K562 (cell line): ENCODE data around the gene SNAPC3. TPM values are rescaled to one million over a fixed set of nuclear protein-coding genes. Genes with fewer than 3 reads are reported as not detected.

Experiments used
- ATAC-seq: fragments of 200-7000 bp; cut with Tn5 transposase; 3 replicates; pipeline ENCODE4 v1.9.1; 2020; ENCODE audit warnings: moderate library complexity
- BruUV-seq: library from RNA; stranded (reverse); fragments of 400-500 nt; replicated peaks from 2 replicates; lab custom pipeline; 2021; lab: Mats Ljungman, UMichigan
- CTCF ChIA-PET: fragments of 300-600 bp; formaldehyde crosslinking; extraction: SDS; loops from one replicate; lab custom pipeline; 2021; ENCODE audit warnings: low intra/inter-chr PET ratio; lab: Yijun Ruan, JAX
- POLR2A ChIA-PET: fragments of 300-600, 350-650 bp; sonication (Branson Sonifier 250); formaldehyde crosslinking; extraction: SDS; loops from one replicate; lab custom pipeline; 2021; ENCODE audit warnings: antibody characterized with exemption, inconsistent platforms; lab: Yijun Ruan, JAX
- DNase-seq, 4 experiments: peaks; one replicate each; pipeline versions ENCODE4 v3.0.0 to v3.0.0-alpha.2; 2011 to 2018; ENCODE audit warnings: low spot score in 3 of 4, mixed read lengths in 3 of 4; ENCODE audit errors: extremely low read depth in 1 of 4
- FAIRE-seq: peaks from 2 replicates; lab custom pipeline; 2011; peaks lifted over from hg19 to GRCh38; lab: Jason Lieb, UNC
- H2AFZ ChIP-seq: 2 replicates; pipeline ENCODE4 v1.6.0; 2011; ENCODE audit warnings: low read depth, low read length, control low read depth, inconsistent platforms
- H3K27ac ChIP-seq: fragments of 200-600 bp; 3 replicates; pipeline ENCODE4 v1.8.0; 2011; ENCODE audit warnings: low read depth, mild to moderate bottlenecking, control low read depth, inconsistent platforms, low read length, moderate library complexity, mixed read lengths; ENCODE audit errors: extremely low read depth
- H3K27me3 ChIP-seq, 2 experiments: fragments of 300-600 bp in 1 of 2; 2 replicates in 1 of 2; 3 replicates in 1 of 2; pipeline versions ENCODE4 v1.6.0 to v1.8.0; 2011; ENCODE audit warnings: inconsistent platforms in 2 of 2, low read length in 2 of 2, mild to moderate bottlenecking in 1 of 2, mixed read lengths in 1 of 2, moderate library complexity in 1 of 2; ENCODE audit not compliant: control insufficient read depth in 2 of 2, insufficient read depth in 2 of 2
- H3K36me3 ChIP-seq: fragments of 300-600 bp; 3 replicates; pipeline ENCODE4 v1.8.0; 2011; ENCODE audit warnings: mild to moderate bottlenecking, low read length, inconsistent platforms; ENCODE audit not compliant: control insufficient read depth, insufficient read depth
- H3K4me1 ChIP-seq, 2 experiments: fragments of 200-600 bp in 1 of 2; replicated peaks in 1 of 2; 2 replicates in 1 of 2; 3 replicates in 1 of 2; pipeline versions ENCODE4 v1.5.1 to v1.8.0; 2011; ENCODE audit warnings: inconsistent platforms in 2 of 2, low read length in 2 of 2, mild to moderate bottlenecking in 1 of 2, mixed read lengths in 1 of 2, moderate library complexity in 1 of 2; ENCODE audit not compliant: control insufficient read depth in 2 of 2, insufficient read depth in 2 of 2
- H3K4me2 ChIP-seq: 2 replicates; pipeline ENCODE4 v1.6.1; 2011; ENCODE audit warnings: low read length, control low read depth, inconsistent platforms, mixed read lengths; ENCODE audit not compliant: insufficient read depth
- H3K4me3 ChIP-seq: fragments of 200-600 bp; sonication (generic), shearing (Covaris generic); 2 replicates; pipeline ENCODE4 v1.5.1; 2016; ENCODE audit warnings: control low read depth, inconsistent platforms
- H3K79me2 ChIP-seq: fragments of 200-600 bp; 3 replicates; pipeline ENCODE4 v1.8.0; 2011; ENCODE audit warnings: low read length, inconsistent platforms; ENCODE audit not compliant: control insufficient read depth, insufficient read depth
- H3K9ac ChIP-seq, 2 experiments: 2 replicates each; pipeline versions ENCODE4 v1.6.0 to v1.6.1; 2011; ENCODE audit warnings: low read depth in 2 of 2, low read length in 2 of 2, control low read depth in 1 of 2, inconsistent platforms in 1 of 2, mild to moderate bottlenecking in 1 of 2, mixed read lengths in 1 of 2; ENCODE audit not compliant: insufficient read depth in 1 of 2
- H3K9me1 ChIP-seq: one replicate; pipeline ENCODE4 v1.6.0; 2011; ENCODE audit warnings: inconsistent platforms, mild to moderate bottlenecking, low read length, moderate library complexity; ENCODE audit not compliant: control insufficient read depth, insufficient read depth
- H3K9me3 ChIP-seq: replicated peaks from 2 replicates; pipeline ENCODE4 v1.5.1; 2011; ENCODE audit warnings: low read depth, low read length, inconsistent platforms; ENCODE audit not compliant: control insufficient read depth, insufficient read depth
- H4K20me1 ChIP-seq: replicated peaks from 2 replicates; pipeline ENCODE4 v1.6.1; 2011; ENCODE audit warnings: low read length, inconsistent platforms, mixed read lengths; ENCODE audit not compliant: control insufficient read depth, insufficient read depth
- BCOR ChIP-seq: fragments of 450-650 bp; IDR thresholded peaks from 2 replicates; pipeline ENCODE4 v1.6.1; 2016
- BDP1 ChIP-seq: IDR thresholded peaks from 3 replicates; pipeline ENCODE4 v1.6.1; 2011; ENCODE audit not compliant: insufficient read length, insufficient read depth
- CREM ChIP-seq: IDR thresholded peaks from 2 replicates; pipeline ENCODE4 v1.6.1; 2014; ENCODE audit warnings: antibody characterized with exemption, low read depth
- DMBX1 ChIP-seq: fragments of 250-450 bp; sonication (Bioruptor Pico); IDR thresholded peaks from 2 replicates; pipeline ENCODE4 v1.8.0; 2022; ENCODE audit warnings: inconsistent platforms, mild to moderate bottlenecking, moderate library complexity, borderline replicate concordance
- FOXA1 ChIP-seq: fragments of 450-650 bp; IDR thresholded peaks from 2 replicates; pipeline ENCODE4 v1.6.1; 2016; ENCODE audit warnings: mild to moderate bottlenecking, borderline replicate concordance
- FOXJ2 ChIP-seq: fragments of 200-800 bp; sonication (Bioruptor generic); IDR thresholded peaks from 2 replicates; pipeline ENCODE4 v1.6.1; 2016; ENCODE audit warnings: missing genetic modification characterization, missing compliant biosample characterization
- GABPA ChIP-seq: fragments of 200-800 bp; sonication (Bioruptor generic); conservative IDR thresholded peaks from 2 replicates; pipeline ENCODE4 v1.6.1; 2016; ENCODE audit warnings: low read depth, missing genetic modification characterization, missing compliant biosample characterization
- KAT8 ChIP-seq: fragments of 450-650 bp; IDR thresholded peaks from 2 replicates; pipeline ENCODE4 v1.6.1; 2016; ENCODE audit warnings: low read depth, mild to moderate bottlenecking
- L3MBTL2 ChIP-seq: fragments of 450-650 bp; IDR thresholded peaks from 2 replicates; pipeline ENCODE4 v1.6.1; 2016; ENCODE audit warnings: mild to moderate bottlenecking, moderate library complexity
- LCOR ChIP-seq: sonication (generic); formaldehyde crosslinking; IDR thresholded peaks from 2 replicates; pipeline ENCODE4 v1.8.0; 2022; ENCODE audit warnings: mild to moderate bottlenecking, missing genetic modification reagents
- MED1 ChIP-seq: sonication (generic); formaldehyde crosslinking; IDR thresholded peaks from 2 replicates; pipeline ENCODE4 v1.8.1; 2023; ENCODE audit warnings: missing genetic modification reagents, borderline replicate concordance
- MTF1 ChIP-seq: fragments of 250-450 bp; sonication (Bioruptor Pico); IDR thresholded peaks from 2 replicates; pipeline ENCODE4 v1.9.0; 2021; ENCODE audit warnings: moderate library complexity, mild to moderate bottlenecking, inconsistent platforms, borderline replicate concordance
- NFATC3 ChIP-seq: fragments of 450-650 bp; IDR thresholded peaks from 2 replicates; pipeline ENCODE4 v1.6.1; 2017; ENCODE audit warnings: mild to moderate bottlenecking
- PHF8 ChIP-seq: fragments of 200-600 bp; sonication (generic); IDR thresholded peaks from 2 replicates; pipeline ENCODE4 v1.6.1; 2012; ENCODE audit warnings: mixed run types, mild to moderate bottlenecking, inconsistent platforms, low read length, moderate library complexity, borderline replicate concordance
- PTRF ChIP-seq: fragments of 450-650 bp; IDR thresholded peaks from 2 replicates; pipeline ENCODE4 v1.6.1; 2016; ENCODE audit warnings: mild to moderate bottlenecking, missing genetic modification characterization, missing compliant biosample characterization
- RB1 ChIP-seq: fragments of 450-650 bp; IDR thresholded peaks from 2 replicates; pipeline ENCODE4 v1.6.1; 2017; ENCODE audit warnings: low read depth, mild to moderate bottlenecking
- SMARCA4 ChIP-seq: fragments of 450-650 bp; IDR thresholded peaks from 2 replicates; pipeline ENCODE4 v1.6.1; 2016
- SNRNP70 ChIP-seq: fragments of 200-400 bp; formaldehyde crosslinking; optimal IDR thresholded peaks from 2 replicates; pipeline ENCODE3; 2017; ENCODE audit warnings: low read depth, low read length
- TBL1XR1 ChIP-seq, 2 experiments: IDR thresholded peaks; 2 replicates each; pipeline ENCODE4 v1.6.1; 2012; ENCODE audit warnings: improper control_type of control experiment in 2 of 2, low read length in 2 of 2, mild to moderate bottlenecking in 1 of 2
- TBP ChIP-seq: optimal IDR thresholded peaks from 2 replicates; pipeline ENCODE3; 2011; ENCODE audit warnings: low read depth, low read length, improper control_type of control experiment
- U2AF2 ChIP-seq: fragments of 200-400 bp; formaldehyde crosslinking; optimal IDR thresholded peaks from 2 replicates; pipeline ENCODE3; 2017; ENCODE audit warnings: low read depth, mild to moderate bottlenecking, low read length
- ZBTB1 ChIP-seq: sonication (generic); formaldehyde crosslinking; IDR thresholded peaks from 2 replicates; pipeline ENCODE4 v1.8.1; 2023; ENCODE audit warnings: missing genetic modification reagents, low read depth, mild to moderate bottlenecking, borderline replicate concordance
- ZBTB17 ChIP-seq: fragments of 450-650 bp; formaldehyde crosslinking; IDR thresholded peaks from 2 replicates; pipeline ENCODE4 v1.4.0; 2020; ENCODE audit warnings: mild to moderate bottlenecking
- ZNF274 ChIP-seq: IDR thresholded peaks from 2 replicates; pipeline ENCODE4 v1.6.1; 2011; ENCODE audit warnings: low read depth, mild to moderate bottlenecking, low read length, moderate library complexity, borderline replicate concordance
- ZNF644 ChIP-seq: fragments of 200-800 bp; sonication (Bioruptor generic); IDR thresholded peaks from 2 replicates; pipeline ENCODE4 v1.6.1; 2016; ENCODE audit warnings: low read depth, missing genetic modification characterization, missing compliant biosample characterization
- ZNF766 ChIP-seq: fragments of 200-800 bp; sonication (Bioruptor generic); conservative IDR thresholded peaks from 2 replicates; pipeline ENCODE4 v1.6.1; 2016; ENCODE audit warnings: missing genetic modification characterization, missing compliant biosample characterization
- WGBS: fragments of 100-300 bp; shearing (Covaris generic); methylation state at CpG from one replicate; pipeline ENCODE4 v1.1.6; 2016; ENCODE audit warnings: low coverage, mixed read lengths; ENCODE audit not compliant: insufficient coverage; ENCODE audit errors: missing lambda C conversion rate; 5-methylcytosine and 5-hydroxymethylcytosine counted together
- in situ Hi-C: fragments of 300-500 bp; cut with MboI; formaldehyde crosslinking; loops from 4 replicates; pipeline ENCODE4 v1.15.0; 2018; ENCODE audit warnings: inconsistent platforms, mixed read lengths
- intact Hi-C: fragments of 100-400 bp; cut with micrococcal nuclease; formaldehyde crosslinking; loops from 2 replicates; pipeline ENCODE4 v1.14.2; 2022
- polyA plus RNA-seq, 8 experiments: library from polyadenylated mRNA; depleted of rRNA in 4 of 8; stranded (reverse) in 5 of 8; unstranded in 3 of 8; fragments of >200 nt; fragmentation: Nextera tagmentation in 2 of 8; fragmentation: Illumina TruSeq in 1 of 8; extraction: Ambion mirVana in 2 of 8; extraction: Trizol in 1 of 8; gene quantifications; 2 replicates each; pipeline versions ENCODE4 v1.2.1 to v1.2.3, GENCODE V29; 2011 to 2014; ENCODE audit warnings: inconsistent platforms in 1 of 8, missing spikeins in 1 of 8
- total RNA-seq, 7 experiments: library from RNA; depleted of rRNA in 6 of 7; stranded (reverse); fragments of >200 nt in 6 of 7; fragmentation: Illumina TruSeq in 2 of 7; extraction: Trizol in 2 of 7; gene quantifications; 2 replicates each; pipeline versions ENCODE4 v1.2.1 to v1.2.3, GENCODE V29; 2011 to 2021; ENCODE audit warnings: low replicate concordance in 1 of 7
- TF ChIP-seq, protein P1 (sequence below): fragments of 250-450 bp; sonication (Bioruptor Pico); IDR thresholded peaks from 2 replicates; pipeline ENCODE4 v1.5.1; 2021; ENCODE audit warnings: mild to moderate bottlenecking

The SNAPC3 gene
- total and polyA plus RNA-seq, 9 of the 15 experiments (the other 6 are each of a cell fraction or from before 2014, with no cell fraction given), result 2.3 to 38.9 (median 19.8) TPM

DNA sequence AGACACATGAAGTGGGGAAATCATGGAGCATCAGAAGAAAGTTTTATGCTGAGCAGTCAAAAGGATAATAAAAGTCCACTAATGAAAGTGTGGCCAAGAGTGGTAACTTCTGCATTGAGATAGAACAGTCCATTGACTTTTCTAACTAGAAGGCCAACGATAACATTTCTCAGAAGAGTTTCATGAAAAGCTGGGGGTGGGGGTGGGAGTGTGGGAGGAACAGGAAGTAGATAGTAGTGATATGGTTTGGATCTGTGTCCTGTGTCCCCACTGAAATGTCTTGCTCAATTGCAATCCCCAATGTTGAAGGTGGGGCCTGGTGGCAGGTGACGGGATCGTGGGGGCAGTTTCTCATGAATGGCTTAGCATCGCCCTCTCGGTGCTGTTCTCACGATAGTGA lies 36.2 kb upstream of the SNAPC3 start:
- H3K9me3 ChIP-seq, result no peaks in the 10 kb centered on the region
- no peaks in the 10 kb centered on the region for H4K20me1 ChIP-seq
- in situ Hi-C loops, result no loop called here
- no peaks in the 10 kb centered on the region for H3K79me2 ChIP-seq
- 6% methylated on average over 6 of the region's 6 CpGs for WGBS
- peaks cover 3 to 5% of the 10 kb centered on the region in 2 experiments; a peak in 3 of 5 replicates for H3K4me1 ChIP-seq
- ATAC-seq (peak; percentile 77), DNase-seq (peak in 3 of 4 experiments; percentile 8 to 48 (median 30)), FAIRE-seq (no peak)
- peak overlapping the region; percentile 32; the same call in 1 of the 2 replicates for H3K4me2 ChIP-seq
- peak overlapping the region; percentile 51 for H2AFZ ChIP-seq
- H3K4me3 ChIP-seq, result no peak overlapping the region
- BruUV-seq, result no TSS peak
- H3K36me3 ChIP-seq, result no peaks in the 10 kb centered on the region
- ChIA-PET POLR2A (interaction anchor here (0.6 kb wide), 1 partner anchor 56 kb away, joined by 3 read pairs; no protein-coding TSS in a partner anchor), CTCF (no interaction called here)
- intact Hi-C loops, result no loop called here
- H3K9me1 ChIP-seq, result no peaks in the 10 kb centered on the region
- H3K9ac ChIP-seq, result no peak overlapping the region
- H3K27me3 ChIP-seq, result no peaks in the 10 kb centered on the region
- H3K27ac ChIP-seq, result peak overlapping the region; percentile 59
- TF ChIP-seq, protein P1, sequence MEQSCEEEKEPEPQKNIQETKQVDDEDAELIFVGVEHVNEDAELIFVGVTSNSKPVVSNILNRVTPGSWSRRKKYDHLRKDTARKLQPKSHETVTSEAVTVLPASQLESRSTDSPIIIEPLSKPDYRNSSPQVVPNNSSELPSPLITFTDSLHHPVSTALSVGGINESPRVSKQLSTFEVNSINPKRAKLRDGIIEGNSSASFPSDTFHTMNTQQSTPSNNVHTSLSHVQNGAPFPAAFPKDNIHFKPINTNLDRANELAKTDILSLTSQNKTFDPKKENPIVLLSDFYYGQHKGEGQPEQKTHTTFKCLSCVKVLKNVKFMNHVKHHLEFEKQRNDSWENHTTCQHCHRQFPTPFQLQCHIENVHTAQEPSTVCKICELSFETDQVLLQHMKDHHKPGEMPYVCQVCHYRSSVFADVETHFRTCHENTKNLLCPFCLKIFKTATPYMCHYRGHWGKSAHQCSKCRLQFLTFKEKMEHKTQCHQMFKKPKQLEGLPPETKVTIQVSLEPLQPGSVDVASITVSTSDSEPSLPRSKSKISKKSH (CRISPR knock-in tag), result no peak
- no peak for TF ChIP-seq MED1 (CRISPR knock-in tag)
- no peak for TF ChIP-seq PHF8
- 0 out of 2 replicates have a peak, but pooled peaks have one; percentile 38 for TF ChIP-seq GABPA (tag)
- TF ChIP-seq PTRF (tag), result no peak
- no peak for TF ChIP-seq ZNF274
- TF ChIP-seq FOXA1, result no peak
- no peak for TF ChIP-seq KAT8
- no peak for TF ChIP-seq TBP
- TF ChIP-seq LCOR, result no peak
- TF ChIP-seq NFATC3, result no peak
- peak; percentile 37; the same call in 1 of the 2 replicates for TF ChIP-seq ZNF766 (CRISPR knock-in tag)
- TF ChIP-seq L3MBTL2, result 0 out of 2 replicates have a peak, but pooled peaks have one; percentile 25
- TF ChIP-seq BDP1, result no peak
- TF ChIP-seq BCOR, result no peak
- no peak for TF ChIP-seq MTF1 (CRISPR knock-in tag)
- TF ChIP-seq U2AF2, result no peak
- TF ChIP-seq ZBTB17 (CRISPR knock-in tag), result no peak
- TF ChIP-seq FOXJ2 (tag), result no peak
- no peak for TF ChIP-seq ZBTB1 (CRISPR knock-in tag)
- TF ChIP-seq ZNF644 (tag), result no peak
- no peak for TF ChIP-seq RB1
- no peak; the same call in 1 of the 2 replicates for TF ChIP-seq SMARCA4
- no peak for TF ChIP-seq CREM
- no peak for TF ChIP-seq SNRNP70
- TF ChIP-seq TBL1XR1 (IDR thresholded peaks at IDR 0.05; ENCODE audit: low read length in 2 of 2), result no peak
- no peak for TF ChIP-seq DMBX1 (CRISPR knock-in tag)
